ENCODE data around the gene ALOX5AP.

DNA sequence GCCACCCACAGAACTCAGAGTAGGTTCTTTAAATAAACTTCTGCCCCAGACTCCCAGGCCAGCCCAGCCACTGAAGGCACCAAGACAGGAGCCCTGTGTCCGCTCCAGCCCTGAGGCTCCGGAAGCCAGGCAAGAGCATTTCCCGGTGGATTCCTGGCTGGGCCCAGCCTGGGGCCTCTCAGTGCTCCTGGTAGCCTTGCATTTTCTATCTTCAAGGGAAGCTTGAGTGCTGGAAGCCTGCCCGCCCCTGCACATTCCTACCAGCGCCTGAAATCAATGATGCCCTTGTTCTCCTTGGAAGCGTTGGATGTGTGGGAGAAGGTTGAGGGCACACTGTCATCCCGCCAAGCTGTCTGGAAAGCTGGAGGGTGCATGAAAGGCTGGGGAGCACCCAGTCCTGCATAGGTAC lies 70.3 kb downstream of the ALOX5AP start:
- TF ChIP-seq POLR2A (IDR thresholded peaks at IDR 0.05; ENCODE audit: low read depth, low read length) (no peak), POLR2AphosphoS5 (IDR thresholded peaks at IDR 0.05; ENCODE audit: low read depth, low read length) (no peak)
